ENCODE data around the gene CBX4. TPM values are rescaled to one million over a fixed set of nuclear protein-coding genes. Genes with fewer than 3 reads are reported as not detected.

CBX4 gene
- total RNA-seq, 4 donors from 2014 or later = 6.7 to 11.5 (median 10.0) TPM

DNA sequence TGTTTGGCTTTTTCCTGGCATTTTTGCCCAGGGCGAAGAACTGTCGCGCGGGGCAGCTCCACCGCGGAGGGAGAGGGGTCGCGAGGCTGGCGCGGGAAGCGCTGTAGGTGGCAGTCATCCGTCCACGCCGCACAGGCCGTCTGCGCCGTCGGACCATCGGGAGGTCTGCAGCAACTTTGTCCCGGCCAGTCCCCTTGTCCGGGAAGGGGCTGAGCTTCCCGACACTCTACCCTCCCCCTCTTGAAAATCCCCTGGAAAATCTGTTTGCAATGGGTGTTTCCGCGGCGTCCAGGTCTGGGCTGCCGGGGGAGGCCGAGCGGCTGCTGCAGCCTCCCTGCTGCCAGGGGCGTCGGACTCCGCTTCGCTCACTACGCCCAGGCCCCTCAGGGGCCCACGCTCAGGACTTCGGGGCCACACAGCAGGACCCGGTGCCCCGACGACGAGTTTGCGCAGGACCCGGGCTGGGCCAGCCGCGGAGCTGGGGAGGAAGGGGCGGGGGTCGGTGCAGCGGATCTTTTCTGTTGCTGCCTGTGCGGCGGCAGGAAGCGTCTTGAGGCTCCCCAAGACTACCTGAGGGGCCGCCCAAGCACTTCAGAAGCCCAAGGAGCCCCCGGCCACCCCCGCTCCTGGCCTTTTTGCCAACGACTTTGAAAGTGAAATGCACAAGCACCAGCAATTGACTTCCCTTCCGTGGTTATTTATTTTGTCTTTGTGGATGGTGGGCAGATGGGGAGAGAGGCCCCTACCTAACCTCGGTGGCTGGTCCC lies 2.3 kb upstream of the CBX4 start:
- Histone ChIP-seq H3K4me3 (no peak overlapping the region), H3K27me3 (peaks cover 69% of the 10 kb centered on the region), H3K9me3 (peaks cover 0 to 16% (median 0%) of the 10 kb centered on the region in 3 donors), H3K36me3 (no peaks in the 10 kb centered on the region), H3K4me1 (peaks cover 0 to 78% (median 55%) of the 10 kb centered on the region in 3 donors), H3K27ac (no peak overlapping the region)
- no CpG with 5 or more reads among the region's 55 CpGs for WGBS, 2 donors (ENCODE audit: low coverage in 1 of 2)
- no peak for ATAC-seq
- TF ChIP-seq, protein P1, sequence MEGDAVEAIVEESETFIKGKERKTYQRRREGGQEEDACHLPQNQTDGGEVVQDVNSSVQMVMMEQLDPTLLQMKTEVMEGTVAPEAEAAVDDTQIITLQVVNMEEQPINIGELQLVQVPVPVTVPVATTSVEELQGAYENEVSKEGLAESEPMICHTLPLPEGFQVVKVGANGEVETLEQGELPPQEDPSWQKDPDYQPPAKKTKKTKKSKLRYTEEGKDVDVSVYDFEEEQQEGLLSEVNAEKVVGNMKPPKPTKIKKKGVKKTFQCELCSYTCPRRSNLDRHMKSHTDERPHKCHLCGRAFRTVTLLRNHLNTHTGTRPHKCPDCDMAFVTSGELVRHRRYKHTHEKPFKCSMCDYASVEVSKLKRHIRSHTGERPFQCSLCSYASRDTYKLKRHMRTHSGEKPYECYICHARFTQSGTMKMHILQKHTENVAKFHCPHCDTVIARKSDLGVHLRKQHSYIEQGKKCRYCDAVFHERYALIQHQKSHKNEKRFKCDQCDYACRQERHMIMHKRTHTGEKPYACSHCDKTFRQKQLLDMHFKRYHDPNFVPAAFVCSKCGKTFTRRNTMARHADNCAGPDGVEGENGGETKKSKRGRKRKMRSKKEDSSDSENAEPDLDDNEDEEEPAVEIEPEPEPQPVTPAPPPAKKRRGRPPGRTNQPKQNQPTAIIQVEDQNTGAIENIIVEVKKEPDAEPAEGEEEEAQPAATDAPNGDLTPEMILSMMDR (IDR thresholded peaks at IDR 0.05) = no peak
- TF ChIP-seq POLR2A (IDR thresholded peaks at IDR 0.05) = no peak
- TF ChIP-seq POLR2AphosphoS5 (IDR thresholded peaks at IDR 0.05) = no peak
- no peak for TF ChIP-seq EP300 (IDR thresholded peaks at IDR 0.05)

DNA sequence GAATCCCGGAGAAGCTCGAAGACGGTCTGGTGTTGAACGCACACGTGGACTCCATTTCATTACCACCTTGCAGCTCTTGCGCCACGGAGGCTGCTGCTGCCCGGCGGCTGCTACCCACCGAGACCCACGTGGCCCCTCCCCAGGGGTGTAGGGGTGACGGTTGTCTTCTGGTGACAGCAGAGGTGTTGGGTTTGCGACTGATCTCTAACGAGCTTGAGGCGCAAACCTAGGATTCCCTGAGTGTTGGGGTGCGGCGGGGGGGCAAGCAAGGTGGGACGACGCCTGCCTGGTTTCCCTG lies 1.7 kb upstream of the CBX4 start:
- Histone ChIP-seq H3K27me3 (peaks cover 64% of the 10 kb centered on the region), H3K9me3 (peaks cover 0 to 16% (median 0%) of the 10 kb centered on the region in 3 donors), H3K4me3 (no peak overlapping the region), H3K27ac (no peak overlapping the region), H3K36me3 (no peaks in the 10 kb centered on the region), H3K4me1 (peaks cover 0 to 84% (median 55%) of the 10 kb centered on the region in 3 donors)
- TF ChIP-seq POLR2AphosphoS5 (IDR thresholded peaks at IDR 0.05) = no peak
- WGBS, 2 donors (ENCODE audit: low coverage in 1 of 2) = 6 to 20% methylated on average over 1 to 3 of the region's 19 CpGs
- ATAC-seq = no peak

DNA sequence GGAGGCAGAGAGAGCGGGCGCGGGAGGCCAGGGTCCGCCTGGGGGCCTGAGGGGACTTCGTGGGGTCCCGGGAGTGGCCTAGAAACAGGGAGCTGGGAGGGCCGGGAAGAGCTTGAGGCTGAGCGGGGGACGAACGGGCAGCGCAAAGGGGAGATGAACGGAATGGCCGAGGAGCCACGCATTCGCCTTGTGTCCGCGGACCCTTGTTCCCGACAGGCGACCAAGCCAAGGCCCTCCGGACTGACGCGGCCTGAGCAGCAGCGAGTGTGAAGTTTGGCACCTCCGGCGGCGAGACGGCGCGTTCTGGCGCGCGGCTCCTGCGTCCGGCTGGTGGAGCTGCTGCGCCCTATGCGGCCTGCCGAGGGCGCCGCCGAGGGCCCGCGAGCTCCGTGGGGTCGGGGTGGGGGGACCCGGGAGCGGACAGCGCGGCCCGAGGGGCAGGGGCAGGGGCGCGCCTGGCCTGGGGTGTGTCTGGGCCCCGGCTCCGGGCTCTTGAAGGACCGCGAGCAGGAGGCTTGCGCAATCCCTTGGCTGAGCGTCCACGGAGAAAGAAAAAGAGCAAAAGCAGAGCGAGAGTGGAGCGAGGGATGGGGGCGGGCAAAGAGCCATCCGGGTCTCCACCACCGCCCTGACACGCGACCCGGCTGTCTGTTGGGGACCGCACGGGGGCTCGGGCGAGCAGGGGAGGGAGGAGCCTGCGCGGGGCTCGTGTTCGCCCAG lies 1.2 kb upstream of the CBX4 start:
- no peak for ATAC-seq
- H3K9me3 ChIP-seq = peaks cover 0 to 16% (median 0%) of the 10 kb centered on the region in 3 donors
- H3K4me1 ChIP-seq = peaks cover 0 to 89% (median 55%) of the 10 kb centered on the region in 3 donors
- TF ChIP-seq, protein P1 (IDR thresholded peaks at IDR 0.05) = peak in 2 of 4 experiments; percentile 34 to 42
- TF ChIP-seq POLR2A (IDR thresholded peaks at IDR 0.05) (no peak), EP300 (IDR thresholded peaks at IDR 0.05) (no peak), POLR2AphosphoS5 (IDR thresholded peaks at IDR 0.05) (no peak)
- H3K4me3 ChIP-seq = peak overlapping the region in 1 of 2 donors; percentile 84
- H3K36me3 ChIP-seq = peaks cover 0 to 2% of the 10 kb centered on the region in 2 donors
- H3K27ac ChIP-seq = peak overlapping the region in 2 of 4 donors; percentile 98
- H3K27me3 ChIP-seq = peaks cover 59% of the 10 kb centered on the region
- WGBS, 2 donors (ENCODE audit: low coverage in 1 of 2) = 0 to 4% methylated on average over 8 to 17 of the region's 74 CpGs

DNA sequence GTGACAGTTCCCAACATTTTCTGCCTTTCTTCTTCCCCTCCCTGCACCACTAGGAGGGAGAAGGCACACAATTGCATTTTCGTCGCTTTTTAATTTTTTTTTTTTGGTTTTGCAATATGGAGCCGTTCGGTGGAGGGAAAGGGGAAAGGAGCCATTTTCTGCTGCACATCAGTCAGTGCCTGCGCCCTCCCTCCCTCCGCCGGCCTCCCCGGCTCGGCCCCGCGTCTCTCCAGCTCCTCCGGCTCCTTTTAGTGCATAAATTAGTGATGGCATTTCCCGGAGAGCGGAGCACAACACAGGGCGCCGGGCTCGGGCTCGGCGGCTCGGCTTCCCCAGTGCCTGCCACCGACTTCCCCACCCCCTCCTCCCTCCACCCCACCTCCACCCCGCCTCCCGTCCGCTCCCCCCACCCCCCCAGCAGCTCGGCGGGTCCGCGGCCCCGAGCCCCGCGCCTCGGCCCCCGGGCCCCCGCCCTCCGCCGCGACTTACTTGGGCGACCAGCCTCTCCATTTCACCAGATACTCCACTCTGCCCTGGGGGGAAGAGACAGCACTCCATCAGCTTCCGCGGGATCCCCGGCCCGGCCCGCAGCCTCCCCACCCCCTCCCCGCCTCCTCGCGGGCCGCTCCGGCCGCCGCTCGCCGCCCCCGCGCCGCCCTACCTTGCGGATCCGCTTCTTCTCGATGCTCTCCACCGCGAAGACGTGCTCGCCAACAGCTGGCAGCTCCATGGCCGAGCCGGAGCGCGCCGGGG lies 542 bp downstream of the CBX4 start:
- peak overlapping the region; percentile 72 to 84 for H3K4me3 ChIP-seq
- WGBS, 2 donors (ENCODE audit: low coverage in 1 of 2) = 0 to 2% methylated on average over 3 to 10 of the region's 67 CpGs
- no peak for TF ChIP-seq POLR2A (IDR thresholded peaks at IDR 0.05)
- no peak for TF ChIP-seq EP300 (IDR thresholded peaks at IDR 0.05)
- TF ChIP-seq, protein P1 (IDR thresholded peaks at IDR 0.05) = peak in 1 of 4 experiments; percentile 19
- peak; percentile 6 for TF ChIP-seq POLR2AphosphoS5 (IDR thresholded peaks at IDR 0.05)
- H3K27ac ChIP-seq = peak overlapping the region; percentile 90 to 99 (median 98)
- peaks cover 0 to 19% of the 10 kb centered on the region in 2 donors for H3K36me3 ChIP-seq
- H3K4me1 ChIP-seq = peaks cover 0 to 76% (median 42%) of the 10 kb centered on the region in 3 donors
- ATAC-seq = peak; percentile 13
- peaks cover 42% of the 10 kb centered on the region for H3K27me3 ChIP-seq
- peaks cover 0 to 16% (median 0%) of the 10 kb centered on the region in 3 donors for H3K9me3 ChIP-seq

All from gastroesophageal sphincter (tissue), 4 donors.